Neural progenitor cell (in vitro differentiated cells): ENCODE data around the gene KIFBP. TPM values are rescaled to one million over a fixed set of nuclear protein-coding genes. Genes with fewer than 3 reads are reported as not detected.
A peak's percentile ranks its signal among the peaks of the same experiment; 100 is the strongest.

ENCODE experiments used
- DNase-seq: peaks from one replicate; pipeline ENCODE4 v3.0.0-alpha.2; 2016; ENCODE audit warnings: low spot score
- H2AFZ ChIP-seq: fragments of 200-600 bp; sonication (generic); replicated peaks from 2 replicates; pipeline ENCODE4 v1.6.1; 2016; ENCODE audit warnings: antibody characterized with exemption
- H3F3A ChIP-seq: fragments of 200-600 bp; sonication (generic); 2 replicates; pipeline ENCODE4 v1.6.1; 2016; ENCODE audit warnings: antibody characterized with exemption, low read depth
- H3K27ac ChIP-seq: fragments of 200-600 bp; sonication (generic); 2 replicates; pipeline ENCODE4 v1.5.1; 2016; ENCODE audit warnings: mild to moderate bottlenecking
- H3K27me3 ChIP-seq: fragments of 200-600 bp; sonication (generic); 2 replicates; pipeline ENCODE4 v1.6.1; 2016; ENCODE audit warnings: mild to moderate bottlenecking, moderate library complexity
- H3K36me3 ChIP-seq: fragments of 200-600 bp; sonication (generic); 2 replicates; pipeline ENCODE4 v1.5.1; 2016
- H3K4me1 ChIP-seq: fragments of 200-600 bp; sonication (generic); 2 replicates; pipeline ENCODE4 v1.6.1; 2016; ENCODE audit warnings: mixed run types
- H3K4me2 ChIP-seq: fragments of 200-600 bp; sonication (generic); 2 replicates; pipeline ENCODE4 v1.6.1; 2016
- H3K4me3 ChIP-seq: fragments of 200-600 bp; sonication (generic); 2 replicates; pipeline ENCODE4 v1.5.1; 2016
- H3K79me2 ChIP-seq: fragments of 200-600 bp; sonication (generic); 2 replicates; pipeline ENCODE4 v1.6.1; 2016; ENCODE audit warnings: low read depth
- H3K9ac ChIP-seq: fragments of 200-600 bp; sonication (generic); 2 replicates; pipeline ENCODE4 v1.6.1; 2016
- H3K9me3 ChIP-seq: fragments of 200-600 bp; sonication (generic); 2 replicates; pipeline ENCODE4 v1.5.1; 2016; ENCODE audit warnings: low read depth
- H4K20me1 ChIP-seq: fragments of 200-600 bp; sonication (generic); 2 replicates; pipeline ENCODE4 v1.6.1; 2016; ENCODE audit warnings: low read depth
- H3K27ac Mint-ChIP-seq: 3 replicates; pipeline ENCODE4 v1.8.0; 2021; ENCODE audit warnings: mixed read lengths
- H3K27me3 Mint-ChIP-seq: 2 replicates; pipeline ENCODE4 v1.8.0; 2022; ENCODE audit warnings: low read depth, mild to moderate bottlenecking, inconsistent platforms, moderate library complexity, mixed read lengths; ENCODE audit not compliant: insufficient read depth
- H3K36me3 Mint-ChIP-seq: 3 replicates; pipeline ENCODE4 v1.8.0; 2021; ENCODE audit warnings: mixed read lengths
- H3K4me1 Mint-ChIP-seq: 3 replicates; pipeline ENCODE4 v1.8.0; 2021; ENCODE audit warnings: mixed read lengths
- H3K4me3 Mint-ChIP-seq: 3 replicates; pipeline ENCODE4 v1.8.0; 2021; ENCODE audit warnings: mild to moderate bottlenecking, moderate library complexity, mixed read lengths
- H3K9me3 Mint-ChIP-seq: 3 replicates; pipeline ENCODE4 v1.8.0; 2020; ENCODE audit warnings: mixed read lengths
- EZH2 ChIP-seq: fragments of 200-600 bp; sonication (generic); IDR thresholded peaks from 2 replicates; pipeline ENCODE4 v1.6.1; 2017; ENCODE audit warnings: antibody characterized with exemption, mild to moderate bottlenecking, moderate library complexity
- EZH2phosphoT487 ChIP-seq: fragments of 200-600 bp; sonication (generic); IDR thresholded peaks from 2 replicates; pipeline ENCODE4 v1.6.1; 2017; ENCODE audit warnings: antibody characterized with exemption
- total RNA-seq: library from RNA; depleted of rRNA; stranded (reverse); fragments of >200 nt; gene quantifications from 2 replicates; pipeline ENCODE4 v1.2.3, GENCODE V29; 2015; ENCODE audit warnings: low replicate concordance
- TF ChIP-seq, protein P1 (sequence below): fragments of 200-600 bp; sonication (generic); IDR thresholded peaks from 2 replicates; pipeline ENCODE4 v1.5.1; 2017; ENCODE audit warnings: antibody characterized with exemption, mild to moderate bottlenecking

The KIFBP gene
- total RNA-seq, 1 donor from 2014 or later = 44.9 TPM

GRCh38 chr10:69045441-69046300, 57.1 kb downstream of the KIFBP start:
- no peaks in the 10 kb centered on the region for H3K4me1 ChIP-seq
- no peak overlapping the region for H3K4me3 ChIP-seq
- TF ChIP-seq EZH2 (no peak), EZH2phosphoT487 (no peak)
- TF ChIP-seq, protein P1, sequence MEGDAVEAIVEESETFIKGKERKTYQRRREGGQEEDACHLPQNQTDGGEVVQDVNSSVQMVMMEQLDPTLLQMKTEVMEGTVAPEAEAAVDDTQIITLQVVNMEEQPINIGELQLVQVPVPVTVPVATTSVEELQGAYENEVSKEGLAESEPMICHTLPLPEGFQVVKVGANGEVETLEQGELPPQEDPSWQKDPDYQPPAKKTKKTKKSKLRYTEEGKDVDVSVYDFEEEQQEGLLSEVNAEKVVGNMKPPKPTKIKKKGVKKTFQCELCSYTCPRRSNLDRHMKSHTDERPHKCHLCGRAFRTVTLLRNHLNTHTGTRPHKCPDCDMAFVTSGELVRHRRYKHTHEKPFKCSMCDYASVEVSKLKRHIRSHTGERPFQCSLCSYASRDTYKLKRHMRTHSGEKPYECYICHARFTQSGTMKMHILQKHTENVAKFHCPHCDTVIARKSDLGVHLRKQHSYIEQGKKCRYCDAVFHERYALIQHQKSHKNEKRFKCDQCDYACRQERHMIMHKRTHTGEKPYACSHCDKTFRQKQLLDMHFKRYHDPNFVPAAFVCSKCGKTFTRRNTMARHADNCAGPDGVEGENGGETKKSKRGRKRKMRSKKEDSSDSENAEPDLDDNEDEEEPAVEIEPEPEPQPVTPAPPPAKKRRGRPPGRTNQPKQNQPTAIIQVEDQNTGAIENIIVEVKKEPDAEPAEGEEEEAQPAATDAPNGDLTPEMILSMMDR = no peak
- Mint-ChIP-seq H3K4me3 (peak overlapping the region; percentile 50), H3K9me3 (no peaks in the 10 kb centered on the region), H3K4me1 (peaks cover 4% of the 10 kb centered on the region), H3K27ac (no peak overlapping the region), H3K27me3 (peaks cover 4% of the 10 kb centered on the region), H3K36me3 (no peaks in the 10 kb centered on the region)
- H3K27ac ChIP-seq = no peak overlapping the region
- H3K9ac ChIP-seq = no peak overlapping the region
- no peaks in the 10 kb centered on the region for H3K79me2 ChIP-seq
- H3F3A ChIP-seq = no peaks in the 10 kb centered on the region
- no peak overlapping the region for H2AFZ ChIP-seq
- H3K27me3 ChIP-seq = no peaks in the 10 kb centered on the region
- H4K20me1 ChIP-seq = no peaks in the 10 kb centered on the region
- no peaks in the 10 kb centered on the region for H3K36me3 ChIP-seq
- no peak overlapping the region for H3K4me2 ChIP-seq
- no peak for DNase-seq
- no peaks in the 10 kb centered on the region for H3K9me3 ChIP-seq

- no peaks in the 10 kb centered on the region for H3K36me3 ChIP-seq
- H3K4me3 Mint-ChIP-seq = no peak overlapping the region
- no peaks in the 10 kb centered on the region for H4K20me1 ChIP-seq
- DNase-seq = no peak
- TF ChIP-seq EZH2phosphoT487 = no peak
- no peak for TF ChIP-seq EZH2
- TF ChIP-seq, protein P1 = no peak
- H3K4me1 ChIP-seq = peaks cover 2% of the 10 kb centered on the region
- no peak overlapping the region for H3K27ac Mint-ChIP-seq
- no peak overlapping the region for H3K4me2 ChIP-seq
- no peaks in the 10 kb centered on the region for H3F3A ChIP-seq
- no peaks in the 10 kb centered on the region for H3K36me3 Mint-ChIP-seq
- no peaks in the 10 kb centered on the region for H3K9me3 Mint-ChIP-seq
- H2AFZ ChIP-seq = no peak overlapping the region
- no peak overlapping the region for H3K4me3 ChIP-seq
- no peak overlapping the region for H3K9ac ChIP-seq
- no peaks in the 10 kb centered on the region for H3K27me3 ChIP-seq
- H3K27ac ChIP-seq = no peak overlapping the region
- no peaks in the 10 kb centered on the region for H3K9me3 ChIP-seq
- H3K4me1 Mint-ChIP-seq = peaks cover 8% of the 10 kb centered on the region
- peaks cover 4% of the 10 kb centered on the region for H3K27me3 Mint-ChIP-seq
- H3K79me2 ChIP-seq = no peaks in the 10 kb centered on the region
Measured at GRCh38 chr10:69047111-69047832, 58.7 kb downstream of the KIFBP start.

DNA sequence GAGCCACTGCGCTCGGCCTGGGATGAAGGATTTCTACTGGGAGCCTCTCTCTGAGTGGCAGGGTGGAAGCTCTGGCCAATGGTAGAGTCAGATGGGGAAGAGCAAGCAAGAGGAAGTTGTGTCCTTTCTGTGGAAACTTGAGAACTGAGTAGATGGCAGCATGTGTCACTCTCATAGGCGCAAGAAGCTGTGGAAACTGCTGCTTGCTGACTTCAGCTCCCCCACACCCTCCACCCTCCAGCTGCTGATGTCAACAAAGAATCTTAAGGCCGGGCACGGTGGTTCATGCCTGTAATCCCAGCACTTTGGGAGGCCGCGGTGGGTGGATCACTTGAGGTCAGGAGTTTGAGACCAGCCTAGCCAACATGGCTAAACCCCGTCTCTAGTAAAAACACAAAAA, 59.5 kb downstream of the KIFBP start:
- DNase-seq = no peak
- no peaks in the 10 kb centered on the region for H3K9me3 ChIP-seq
- no peaks in the 10 kb centered on the region for H3K9me3 Mint-ChIP-seq
- no peak overlapping the region for H3K27ac Mint-ChIP-seq
- H3K27me3 ChIP-seq = no peaks in the 10 kb centered on the region
- no peak overlapping the region for H3K4me3 Mint-ChIP-seq
- no peak overlapping the region for H3K9ac ChIP-seq
- H3K79me2 ChIP-seq = no peaks in the 10 kb centered on the region
- no peaks in the 10 kb centered on the region for H3F3A ChIP-seq
- H3K4me1 ChIP-seq = peaks cover 6% of the 10 kb centered on the region
- H2AFZ ChIP-seq = peak overlapping the region; percentile 76
- TF ChIP-seq EZH2phosphoT487 = no peak
- no peaks in the 10 kb centered on the region for H4K20me1 ChIP-seq
- H3K4me2 ChIP-seq = no peak overlapping the region
- no peak overlapping the region for H3K27ac ChIP-seq
- no peak overlapping the region for H3K4me3 ChIP-seq
- H3K36me3 ChIP-seq = no peaks in the 10 kb centered on the region
- H3K36me3 Mint-ChIP-seq = no peaks in the 10 kb centered on the region
- H3K27me3 Mint-ChIP-seq = peaks cover 4% of the 10 kb centered on the region
- H3K4me1 Mint-ChIP-seq = peaks cover 8% of the 10 kb centered on the region
